Endothelial cell of umbilical vein (primary cell): Measurements from ENCODE around the gene GTF2IRD1.

Source experiments
- CTCF ChIP-seq, 2 donors: IDR thresholded peaks; 1 replicate in 1 of 2; 2 replicates in 1 of 2; pipeline ENCODE4 v1.5.1; 2011; ENCODE audit warnings: low read length in 2 of 2, mild to moderate bottlenecking in 2 of 2, moderate library complexity in 2 of 2, control low read depth in 1 of 2, inconsistent platforms in 1 of 2, low read depth in 1 of 2; ENCODE audit not compliant: insufficient read depth in 1 of 2; ENCODE audit errors: extremely low read depth in 1 of 2
- EZH2 ChIP-seq: IDR thresholded peaks from 2 replicates; pipeline ENCODE4 v1.6.1; 2012; ENCODE audit warnings: borderline replicate concordance, low read depth, mild to moderate bottlenecking, moderate library complexity, low read length, inconsistent platforms; ENCODE audit not compliant: severe bottlenecking
- FOS ChIP-seq: IDR thresholded peaks from 2 replicates; pipeline ENCODE4 v1.6.1; 2011; ENCODE audit warnings: mild to moderate bottlenecking, low read length, moderate library complexity, borderline replicate concordance; ENCODE audit not compliant: insufficient read depth
- GATA2 ChIP-seq: IDR thresholded peaks from 2 replicates; pipeline ENCODE4 v1.7.0; 2011; ENCODE audit warnings: low read depth, mild to moderate bottlenecking, moderate library complexity, mixed read lengths, low read length; ENCODE audit not compliant: insufficient read length, insufficient read depth
- JUN ChIP-seq: IDR thresholded peaks from 2 replicates; pipeline ENCODE4 v1.6.1; 2011; ENCODE audit warnings: borderline replicate concordance, low read depth; ENCODE audit not compliant: insufficient read length, insufficient read depth
- MAX ChIP-seq: IDR thresholded peaks from 2 replicates; pipeline ENCODE4 v1.6.1; 2011; ENCODE audit not compliant: insufficient read depth, insufficient read length
- MYC ChIP-seq: IDR thresholded peaks from one replicate; pipeline ENCODE4 v1.6.1; 2011; ENCODE audit warnings: mild to moderate bottlenecking, low read depth, low read length
- POLR2A ChIP-seq: IDR thresholded peaks from 2 replicates; pipeline ENCODE4 v1.6.1; 2012; ENCODE audit warnings: low read depth, mild to moderate bottlenecking, control low read depth, low read length
- POLR2AphosphoS5 ChIP-seq: IDR thresholded peaks from 2 replicates; pipeline ENCODE4 v1.6.1; 2012; ENCODE audit warnings: low read depth, mild to moderate bottlenecking, control low read depth, low read length, moderate library complexity; ENCODE audit not compliant: insufficient read depth

DNA sequence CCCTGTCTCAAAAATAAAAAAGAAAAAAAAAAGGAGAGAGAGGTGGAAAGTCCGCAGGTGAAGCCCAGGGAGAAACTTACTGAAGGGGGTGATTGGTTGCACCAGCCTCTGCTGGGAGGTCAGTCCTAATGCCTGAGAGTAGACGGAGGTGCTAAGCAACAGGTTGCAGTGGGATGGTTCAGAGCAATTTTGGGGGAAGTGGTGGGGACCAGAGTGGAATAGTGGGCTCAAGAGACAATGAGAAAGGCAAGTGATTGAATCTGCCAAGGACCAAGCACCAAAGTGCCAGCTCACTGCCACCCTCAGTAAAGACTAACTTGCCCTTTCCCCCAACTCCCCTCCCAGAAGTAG is 113.6 kb downstream of the GTF2IRD1 start:
- no peak for TF ChIP-seq POLR2AphosphoS5
- TF ChIP-seq POLR2A, result no peak
- no peak for TF ChIP-seq CTCF (IDR thresholded peaks at IDR 0.05; ENCODE audit: extremely low read depth in 1 of 2, insufficient read depth in 1 of 2, low read depth in 1 of 2, low read length in 2 of 2)
- TF ChIP-seq MAX, result no peak
- TF ChIP-seq EZH2, result no peak
- TF ChIP-seq JUN, result no peak
- TF ChIP-seq FOS, result no peak
- no peak for TF ChIP-seq MYC
- no peak for TF ChIP-seq GATA2
